Esophagus muscularis mucosa (tissue), 2 donors: ENCODE results near the gene EPX.

Experiments used
- EP300 ChIP-seq: sonication (generic); formaldehyde crosslinking; IDR thresholded peaks from one replicate; pipeline ENCODE4 v1.6.1; 2017; ENCODE audit warnings: antibody characterized with exemption
- POLR2A ChIP-seq: fragments of 450-650 bp; IDR thresholded peaks from one replicate; pipeline ENCODE4 v1.6.1; 2017; ENCODE audit warnings: antibody characterized with exemption, moderate library complexity, mild to moderate bottlenecking, low read depth

DNA sequence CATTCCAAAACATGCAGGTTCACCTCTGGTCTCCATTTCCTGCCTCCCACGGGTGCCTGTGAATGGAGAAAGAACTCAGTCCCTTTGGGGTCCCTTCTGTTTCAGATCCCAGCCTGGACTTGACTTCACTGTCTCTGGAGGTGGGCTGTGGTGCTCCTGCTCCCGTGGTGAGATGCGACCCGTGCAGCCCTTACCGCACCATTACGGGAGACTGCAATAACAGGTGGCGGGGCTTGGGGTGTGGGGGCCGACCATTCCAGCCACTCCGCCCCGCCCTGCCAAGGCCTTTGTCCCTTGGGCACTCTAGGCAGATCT is 56.4 kb downstream of the EPX start:
- TF ChIP-seq EP300 (no peak), POLR2A (no peak)
